GM19468 (cell line): Measurements from ENCODE around the gene HIBCH.
"Not testable (repeated sequence)": the region's sequence is repeated elsewhere in the genome, so short reads cannot be mapped to it uniquely, and the experiment has no call there.

Experiments used
- ATAC-seq: cut with Tn5 transposase; IDR thresholded peaks from one replicate; pipeline ENCODE4 v1.9.1; 2021; ENCODE audit warnings: mild to moderate bottlenecking, moderate library complexity, moderate number of reproducible peaks; ENCODE audit not compliant: unreplicated experiment; ENCODE audit errors: extremely low read depth

HIBCH gene

GRCh38 chr2:190261851-190262250 is 57.8 kb downstream of the HIBCH start:
- ATAC-seq = no peak

DNA sequence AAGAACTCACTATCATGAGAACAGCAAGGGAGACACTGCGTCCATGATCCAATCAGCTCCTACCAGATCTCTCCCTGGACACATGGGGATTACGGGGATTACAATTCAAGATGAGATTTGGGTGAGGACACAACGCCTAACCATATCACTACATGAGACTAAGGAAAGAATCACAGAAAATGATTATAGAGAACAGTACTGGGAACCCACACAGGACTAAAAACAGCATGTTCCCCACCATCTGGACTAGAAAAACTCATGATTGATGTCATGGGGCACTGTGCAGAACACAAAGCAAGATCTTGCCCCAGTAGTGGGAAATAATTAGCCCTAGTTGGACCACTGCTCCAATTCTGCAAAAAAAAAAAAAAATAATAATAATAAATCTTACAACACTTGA is 63.5 kb downstream of the HIBCH start:
- ATAC-seq = no peak

DNA sequence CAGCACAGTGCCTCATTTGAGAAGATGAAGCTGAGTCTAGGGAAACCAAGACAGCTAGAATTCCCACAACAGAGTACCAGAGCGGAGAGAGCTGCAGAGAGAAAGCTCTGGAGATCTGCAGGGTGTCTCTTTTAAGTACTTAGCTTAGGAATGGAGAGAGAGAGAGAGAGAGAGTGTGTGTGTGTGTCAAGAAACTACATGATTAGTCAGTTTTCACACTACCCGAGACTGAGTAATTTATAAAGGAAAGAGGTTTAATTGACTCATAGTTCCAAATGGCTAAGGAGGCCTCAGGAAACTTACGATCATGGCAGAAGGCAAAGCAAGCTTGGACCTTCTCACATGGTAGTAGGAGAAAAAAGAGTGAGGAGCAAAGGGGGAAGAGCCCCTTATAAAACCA is 64.0 kb downstream of the HIBCH start:
- ATAC-seq = no peak

GRCh38 chr2:190254063-190254850 is 65.4 kb downstream of the HIBCH start:
- ATAC-seq = no peak

- ATAC-seq = no peak
These were observed 69.2 kb downstream of the HIBCH start for GRCh38 chr2:190250421-190250820.

- ATAC-seq = no peak
These were observed 84.0 kb downstream of the HIBCH start for GRCh38 chr2:190235551-190236075.

- no peak for ATAC-seq
These were observed 84.5 kb downstream of the HIBCH start for GRCh38 chr2:190235101-190235500.

GRCh38 chr2:190223989-190224388 is 95.6 kb downstream of the HIBCH start:
- not testable (repeated sequence) for ATAC-seq

GRCh38 chr2:190222745-190223144 is 96.9 kb downstream of the HIBCH start:
- ATAC-seq = not testable (repeated sequence)

- ATAC-seq = no peak
These were observed 98.2 kb downstream of the HIBCH start for GRCh38 chr2:190221429-190221828.

DNA sequence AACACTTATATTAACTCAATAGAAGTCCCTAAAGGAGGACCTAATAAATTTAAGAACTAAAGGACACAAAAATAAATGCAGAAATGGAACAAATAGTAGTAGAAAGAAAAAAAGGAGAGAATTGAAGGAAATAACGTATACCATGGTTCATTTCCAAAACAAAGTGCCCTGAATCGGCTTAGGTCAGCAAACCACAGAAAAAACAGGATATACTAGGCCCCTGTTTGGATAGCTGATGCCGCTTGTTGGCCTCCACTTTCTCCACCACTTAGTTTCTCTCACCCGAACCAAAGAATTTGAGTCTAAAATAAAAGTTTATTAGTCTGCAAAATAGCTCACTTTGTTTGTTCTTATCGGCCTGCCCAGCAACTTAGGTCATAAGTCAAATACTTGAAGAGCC is 100.4 kb downstream of the HIBCH start:
- no peak for ATAC-seq

DNA sequence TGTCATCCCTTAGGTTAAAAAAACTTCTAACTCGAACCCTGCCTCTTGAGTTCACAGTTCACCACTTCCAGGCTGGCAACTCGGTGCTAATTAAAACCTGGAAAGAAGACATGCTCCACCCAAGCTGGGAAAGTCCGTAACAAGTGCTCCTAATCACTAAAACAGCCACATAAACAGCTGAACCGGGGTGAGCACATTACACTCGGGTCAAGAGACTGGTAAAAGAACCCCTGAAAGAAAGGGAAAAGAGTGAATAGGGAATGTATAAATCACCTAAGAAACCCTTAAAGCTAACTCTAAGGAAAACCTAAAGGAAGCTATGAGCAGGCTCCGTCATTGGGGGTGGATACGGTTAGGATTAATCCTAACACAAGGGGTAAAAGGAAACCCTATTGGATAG is 102.0 kb downstream of the HIBCH start:
- no peak for ATAC-seq

DNA sequence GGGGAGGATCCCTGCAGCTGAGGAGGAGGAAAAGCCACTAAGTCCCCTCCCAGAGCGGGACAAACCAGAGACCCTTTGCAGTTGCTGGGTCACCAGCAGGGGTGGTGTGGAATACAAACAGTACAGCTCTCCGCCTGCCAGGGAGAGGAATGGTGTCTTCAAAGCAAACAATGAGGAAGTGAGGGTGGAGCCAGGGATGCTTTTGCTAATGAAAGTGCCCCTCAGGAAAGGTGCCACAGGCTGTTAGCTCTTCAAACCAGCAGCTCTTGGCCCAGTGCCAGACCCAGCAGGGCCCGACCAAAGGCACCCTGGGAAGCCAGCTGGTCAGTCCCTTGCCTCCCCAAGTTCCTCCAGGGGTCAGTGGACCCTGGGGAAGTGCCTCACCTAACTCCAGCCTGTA is 102.8 kb downstream of the HIBCH start:
- ATAC-seq = no peak

GRCh38 chr2:190215620-190216019 is 104.0 kb downstream of the HIBCH start:
- no peak for ATAC-seq

DNA sequence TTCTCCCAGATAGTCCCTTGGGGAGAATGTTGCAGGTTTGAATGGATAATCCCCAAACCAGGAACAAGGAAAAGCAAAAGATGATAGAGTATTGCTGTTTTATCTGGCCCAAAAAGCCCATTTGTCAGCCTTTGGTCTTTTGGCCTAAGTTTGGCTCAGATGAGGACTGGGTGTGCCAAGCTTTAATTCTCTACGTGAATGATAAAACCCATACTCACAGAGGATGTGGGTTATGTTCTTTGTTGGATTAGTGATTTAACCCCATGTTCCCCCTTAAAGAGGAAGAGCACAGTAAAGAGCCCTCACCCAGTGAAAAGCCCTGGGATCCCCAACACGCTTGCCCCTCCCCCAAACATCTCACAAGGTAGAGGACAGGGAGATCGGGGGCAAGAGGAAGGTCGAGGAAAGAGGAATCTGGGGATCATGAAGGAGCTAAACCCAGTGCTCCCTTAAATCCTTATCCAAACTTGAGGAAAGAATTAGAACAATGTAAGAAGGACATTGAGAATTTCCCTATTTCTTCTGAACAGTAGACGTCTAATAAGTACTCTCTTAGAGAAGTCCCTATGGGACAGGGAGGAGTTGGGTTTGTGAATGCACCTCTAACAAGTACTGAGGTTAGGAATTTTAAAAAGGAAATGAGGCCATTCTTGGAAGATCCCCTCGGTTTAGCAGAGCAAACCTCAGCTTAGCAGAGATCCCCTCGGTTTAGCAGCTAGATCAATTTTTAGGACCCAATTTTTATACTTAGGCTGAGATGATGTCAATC is 105.0 kb downstream of the HIBCH start:
- ATAC-seq = no peak

GRCh38 chr2:190213441-190214335 is 105.9 kb downstream of the HIBCH start:
- no peak for ATAC-seq

GRCh38 chr2:190210471-190210870 is 109.2 kb downstream of the HIBCH start:
- ATAC-seq = no peak

- ATAC-seq = no peak
These were observed 110.1 kb downstream of the HIBCH start for GRCh38 chr2:190209559-190209958.

GRCh38 chr2:190207930-190208329 is 111.7 kb downstream of the HIBCH start:
- no peak for ATAC-seq

DNA sequence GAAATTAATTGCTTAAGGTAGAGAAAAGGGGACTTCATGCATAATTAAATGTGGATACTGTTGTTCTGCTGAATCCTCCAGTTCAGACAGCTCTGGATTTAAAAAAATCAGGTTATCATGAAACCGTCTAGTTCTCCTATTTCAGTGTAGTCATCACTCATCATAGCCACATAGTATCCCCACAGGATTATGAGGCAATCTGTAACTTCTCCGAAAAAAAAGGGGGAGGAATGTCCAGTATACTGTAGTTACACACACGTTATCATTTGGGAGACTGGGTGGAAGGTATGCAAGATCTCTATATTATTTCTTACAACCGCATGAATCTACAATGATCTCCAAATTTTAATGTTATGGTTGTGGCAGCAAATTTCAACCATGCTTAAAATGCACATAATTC is 114.0 kb downstream of the HIBCH start:
- no peak for ATAC-seq
